ENCODE measurements around the gene FILIP1L. TPM values are rescaled to one million over a fixed set of nuclear protein-coding genes. Genes with fewer than 3 reads are reported as not detected.

Gene FILIP1L
- total RNA-seq, 1 donor from 2014 or later = 19.1 TPM

DNA sequence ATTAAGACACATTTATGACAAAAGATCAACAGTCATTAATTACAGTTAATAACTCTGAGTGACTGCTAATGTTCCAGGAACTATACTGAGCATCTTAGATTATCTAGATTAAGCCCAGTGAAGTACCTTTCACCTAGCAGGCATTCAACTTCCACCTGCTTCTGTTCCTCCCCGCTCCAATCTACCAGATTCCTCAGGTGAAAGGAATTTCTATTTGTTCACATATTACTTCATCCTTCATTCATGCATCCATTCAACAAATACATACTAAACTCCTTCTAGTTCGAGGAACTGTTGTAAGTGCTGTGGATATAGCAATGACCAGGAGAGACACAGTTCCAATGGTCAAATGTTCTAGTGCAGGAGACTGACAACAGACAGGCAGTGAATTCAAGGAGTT is 139.3 kb downstream of the FILIP1L start:
- Mint-ChIP-seq H3K4me3 (ENCODE audit: unreplicated experiment) (no peak overlapping the region), H3K27ac (ENCODE audit: unreplicated experiment) (no peak overlapping the region), H3K4me1 (ENCODE audit: unreplicated experiment) (no peaks in the 10 kb centered on the region), H3K9me3 (ENCODE audit: unreplicated experiment) (no peaks in the 10 kb centered on the region), H3K36me3 (ENCODE audit: low read depth, unreplicated experiment) (no peaks in the 10 kb centered on the region), H3K27me3 (ENCODE audit: unreplicated experiment) (peaks cover 2% of the 10 kb centered on the region)
- no peak for TF ChIP-seq CTCF (IDR thresholded peaks at IDR 0.05; ENCODE audit: unreplicated experiment)
- DNase-seq (ENCODE audit: low spot score) = no peak

DNA sequence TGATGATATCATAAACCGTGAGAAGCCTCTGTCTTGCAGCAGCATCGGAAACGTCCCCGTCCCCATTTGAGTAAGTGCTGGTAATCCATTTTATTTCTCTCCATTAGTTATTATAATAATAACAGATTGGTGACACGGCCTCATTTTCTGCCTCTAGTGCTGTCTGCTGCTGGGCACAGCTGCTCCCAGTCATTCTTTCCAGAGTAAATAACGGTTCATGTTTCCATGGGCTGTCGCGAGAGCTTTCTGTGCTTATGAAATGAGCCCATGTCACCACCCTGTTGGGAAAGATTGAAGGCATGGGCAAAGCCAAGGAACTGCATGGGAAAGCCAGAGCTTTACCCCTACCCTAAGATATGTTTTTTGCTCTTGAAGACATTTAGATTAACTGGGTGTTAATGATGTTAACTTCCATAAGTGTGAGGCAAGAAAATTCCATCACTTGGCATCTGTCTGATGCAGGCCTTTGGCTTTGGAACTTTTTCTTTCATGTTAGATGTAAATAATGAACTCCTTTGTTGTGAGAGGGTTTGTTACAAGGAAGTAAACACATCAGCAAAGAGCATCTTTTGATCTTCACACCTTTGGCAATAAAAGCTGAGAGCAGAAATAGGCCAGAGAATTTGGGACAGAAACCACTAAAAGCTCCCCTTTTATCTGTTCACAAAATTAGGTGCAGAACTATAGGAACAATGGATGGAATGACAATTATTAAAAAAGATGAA is 141.8 kb downstream of the FILIP1L start:
- Mint-ChIP-seq H3K27ac (ENCODE audit: unreplicated experiment) (no peak overlapping the region), H3K27me3 (ENCODE audit: unreplicated experiment) (peaks cover 2% of the 10 kb centered on the region), H3K4me3 (ENCODE audit: unreplicated experiment) (no peak overlapping the region), H3K4me1 (ENCODE audit: unreplicated experiment) (no peaks in the 10 kb centered on the region), H3K9me3 (ENCODE audit: unreplicated experiment) (no peaks in the 10 kb centered on the region), H3K36me3 (ENCODE audit: low read depth, unreplicated experiment) (no peaks in the 10 kb centered on the region)
- DNase-seq (ENCODE audit: low spot score) = no peak
- TF ChIP-seq CTCF (IDR thresholded peaks at IDR 0.05; ENCODE audit: unreplicated experiment) = no peak

DNA sequence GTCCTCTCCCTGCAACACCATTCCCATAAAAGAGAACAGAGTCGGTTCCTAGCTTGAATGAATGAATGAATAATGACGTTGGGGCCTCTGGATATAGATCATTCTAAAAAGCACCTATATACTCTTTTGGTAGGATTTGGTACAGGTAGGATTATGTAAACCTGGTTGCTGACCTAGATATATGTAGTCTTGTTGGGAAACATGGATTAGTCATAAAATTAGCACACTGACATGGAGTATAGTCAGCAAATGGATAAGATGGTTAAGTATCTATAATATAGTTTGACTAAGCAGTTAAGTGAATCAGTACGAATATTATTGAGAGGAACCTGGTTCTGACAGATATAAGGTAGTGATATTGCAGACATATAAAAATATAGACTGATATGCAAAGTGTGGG is 142.5 kb downstream of the FILIP1L start:
- no peak overlapping the region for H3K4me3 Mint-ChIP-seq (ENCODE audit: unreplicated experiment)
- H3K4me1 Mint-ChIP-seq (ENCODE audit: unreplicated experiment) = no peaks in the 10 kb centered on the region
- TF ChIP-seq CTCF (IDR thresholded peaks at IDR 0.05; ENCODE audit: unreplicated experiment) = no peak
- H3K27ac Mint-ChIP-seq (ENCODE audit: unreplicated experiment) = no peak overlapping the region
- H3K36me3 Mint-ChIP-seq (ENCODE audit: low read depth, unreplicated experiment) = no peaks in the 10 kb centered on the region
- H3K27me3 Mint-ChIP-seq (ENCODE audit: unreplicated experiment) = no peaks in the 10 kb centered on the region
- no peak for DNase-seq (ENCODE audit: low spot score)
- no peaks in the 10 kb centered on the region for H3K9me3 Mint-ChIP-seq (ENCODE audit: unreplicated experiment)

DNA sequence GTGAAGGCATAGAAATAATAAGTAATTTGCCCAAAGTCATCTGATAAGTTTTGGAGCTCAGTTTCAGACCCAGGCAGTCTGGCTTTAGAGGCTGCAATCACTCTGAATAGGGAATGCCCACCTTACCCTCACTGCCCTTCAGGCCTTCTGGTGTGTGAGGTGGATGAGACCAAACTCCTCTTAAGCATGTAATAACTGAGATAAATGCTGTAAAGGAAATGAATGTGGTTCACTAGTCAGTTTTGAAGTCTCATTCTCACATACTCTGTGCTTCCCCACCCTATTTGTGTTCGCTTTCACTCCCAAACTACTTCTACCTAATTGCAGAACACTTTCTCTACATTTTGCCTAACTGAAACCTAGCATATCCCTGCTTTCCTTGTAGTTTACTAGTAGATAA is 144.1 kb downstream of the FILIP1L start:
- H3K27me3 Mint-ChIP-seq (ENCODE audit: unreplicated experiment) = no peaks in the 10 kb centered on the region
- H3K4me3 Mint-ChIP-seq (ENCODE audit: unreplicated experiment) = no peak overlapping the region
- no peaks in the 10 kb centered on the region for H3K4me1 Mint-ChIP-seq (ENCODE audit: unreplicated experiment)
- no peaks in the 10 kb centered on the region for H3K9me3 Mint-ChIP-seq (ENCODE audit: unreplicated experiment)
- TF ChIP-seq CTCF (IDR thresholded peaks at IDR 0.05; ENCODE audit: unreplicated experiment) = no peak
- H3K27ac Mint-ChIP-seq (ENCODE audit: unreplicated experiment) = no peak overlapping the region
- no peaks in the 10 kb centered on the region for H3K36me3 Mint-ChIP-seq (ENCODE audit: low read depth, unreplicated experiment)
- DNase-seq (ENCODE audit: low spot score) = no peak

DNA sequence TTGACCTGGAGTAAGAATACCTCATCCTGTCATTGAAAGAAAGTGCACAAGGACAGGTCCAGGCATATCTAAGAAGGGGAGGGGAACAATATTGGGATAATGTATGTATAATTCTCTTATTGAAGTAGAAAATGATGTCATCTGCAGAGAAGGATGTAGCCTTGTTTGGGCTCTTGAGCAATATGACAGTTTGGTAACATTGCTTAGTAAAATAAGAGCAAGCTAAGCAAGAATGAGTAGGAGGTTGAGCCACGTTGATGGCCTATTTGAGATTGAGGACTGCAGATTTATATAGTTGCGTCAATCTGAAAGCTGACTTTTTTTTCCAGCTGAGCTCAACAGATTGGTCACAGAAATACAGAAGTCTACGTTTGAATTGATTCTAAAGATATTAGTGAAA is 145.2 kb downstream of the FILIP1L start:
- Mint-ChIP-seq H3K9me3 (ENCODE audit: unreplicated experiment) (no peaks in the 10 kb centered on the region), H3K4me3 (ENCODE audit: unreplicated experiment) (no peak overlapping the region), H3K36me3 (ENCODE audit: low read depth, unreplicated experiment) (no peaks in the 10 kb centered on the region), H3K27ac (ENCODE audit: unreplicated experiment) (no peak overlapping the region), H3K4me1 (ENCODE audit: unreplicated experiment) (no peaks in the 10 kb centered on the region), H3K27me3 (ENCODE audit: unreplicated experiment) (no peaks in the 10 kb centered on the region)
- no peak for TF ChIP-seq CTCF (IDR thresholded peaks at IDR 0.05; ENCODE audit: unreplicated experiment)
- DNase-seq (ENCODE audit: low spot score) = no peak

All from endothelial cell (in vitro differentiated cells).